GM18951 (cell line): ENCODE results near the gene SNRK.

Experiments used
- POLR2A ChIP-seq: IDR thresholded peaks from 4 replicates; pipeline ENCODE4 v1.6.1; 2011; ENCODE audit warnings: mild to moderate bottlenecking; ENCODE audit not compliant: insufficient read length, insufficient read depth; ENCODE audit errors: extremely low read depth
- in situ Hi-C: fragments of 300-500 bp; cut with MboI; formaldehyde crosslinking; loops from one replicate; pipeline ENCODE4 v1.12.0; 2022; ENCODE audit warnings: low sequenced_read_pairs, mixed read lengths, inconsistent platforms; ENCODE audit not compliant: unreplicated experiment

The SNRK gene

DNA sequence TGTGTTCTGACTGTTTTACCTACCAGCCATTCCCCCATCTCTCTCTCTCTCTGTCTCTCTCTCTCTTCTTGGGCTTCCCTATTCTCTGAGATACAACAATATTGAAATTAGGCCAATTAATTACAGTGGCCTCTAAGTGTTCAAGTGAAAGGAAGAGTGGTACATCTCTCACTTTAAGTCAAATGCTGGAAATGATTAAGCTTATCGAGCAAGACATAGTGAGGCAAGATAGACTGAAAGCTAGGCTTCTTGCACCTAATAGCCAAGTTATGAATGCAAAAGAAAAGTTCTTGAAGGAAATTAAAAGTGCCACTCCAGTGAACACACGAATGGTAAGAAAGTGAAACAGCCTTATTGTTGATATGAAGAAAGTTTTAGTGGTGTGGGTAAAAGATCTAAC lies 21.3 kb downstream of the SNRK start:
- in situ Hi-C loops = no loop called here
- no peak for TF ChIP-seq POLR2A

DNA sequence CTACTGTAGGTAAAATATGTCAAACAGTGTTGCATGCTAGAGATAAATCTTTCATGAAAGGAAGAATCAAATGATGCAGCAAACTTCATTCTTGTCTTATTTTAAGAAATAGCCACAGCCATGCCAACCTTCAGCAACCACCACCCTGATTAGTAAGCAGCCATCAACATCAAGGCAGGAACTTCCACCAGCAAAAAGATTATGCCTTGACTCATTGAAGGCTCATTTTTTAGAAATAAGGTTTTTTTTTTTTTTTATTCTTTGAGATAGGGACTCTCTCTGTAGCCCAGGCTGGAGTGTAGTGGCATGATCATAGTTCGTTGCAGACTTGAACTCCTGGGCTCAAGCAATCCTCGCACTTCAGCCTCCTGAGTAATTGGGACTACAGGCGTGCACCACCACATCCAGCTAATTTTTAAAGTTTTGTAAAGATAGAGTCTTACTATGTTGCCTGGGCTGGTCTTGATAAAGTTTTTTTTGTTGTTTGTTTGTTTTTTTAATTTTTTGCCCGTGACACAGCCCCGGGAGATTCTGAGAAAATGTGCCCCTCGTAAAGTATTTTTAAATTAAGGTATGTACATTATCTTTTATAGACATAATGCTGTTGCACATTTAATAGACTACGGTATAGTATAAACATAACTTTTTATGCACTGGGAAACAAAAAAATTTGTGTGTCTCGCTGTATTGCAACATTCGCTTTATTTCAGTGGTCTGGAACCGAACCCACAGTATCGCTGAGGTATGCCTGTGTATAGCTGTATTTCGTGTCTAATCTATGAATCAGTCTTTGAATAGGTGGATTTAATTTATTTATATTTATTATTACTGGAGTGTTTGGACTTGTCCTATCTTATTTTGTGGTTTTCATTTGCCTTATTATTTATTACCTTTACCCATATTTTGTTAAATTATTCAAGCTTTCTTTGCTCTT lies 23.3 kb downstream of the SNRK start:
- TF ChIP-seq POLR2A = no peak
- in situ Hi-C loops = no loop called here

DNA sequence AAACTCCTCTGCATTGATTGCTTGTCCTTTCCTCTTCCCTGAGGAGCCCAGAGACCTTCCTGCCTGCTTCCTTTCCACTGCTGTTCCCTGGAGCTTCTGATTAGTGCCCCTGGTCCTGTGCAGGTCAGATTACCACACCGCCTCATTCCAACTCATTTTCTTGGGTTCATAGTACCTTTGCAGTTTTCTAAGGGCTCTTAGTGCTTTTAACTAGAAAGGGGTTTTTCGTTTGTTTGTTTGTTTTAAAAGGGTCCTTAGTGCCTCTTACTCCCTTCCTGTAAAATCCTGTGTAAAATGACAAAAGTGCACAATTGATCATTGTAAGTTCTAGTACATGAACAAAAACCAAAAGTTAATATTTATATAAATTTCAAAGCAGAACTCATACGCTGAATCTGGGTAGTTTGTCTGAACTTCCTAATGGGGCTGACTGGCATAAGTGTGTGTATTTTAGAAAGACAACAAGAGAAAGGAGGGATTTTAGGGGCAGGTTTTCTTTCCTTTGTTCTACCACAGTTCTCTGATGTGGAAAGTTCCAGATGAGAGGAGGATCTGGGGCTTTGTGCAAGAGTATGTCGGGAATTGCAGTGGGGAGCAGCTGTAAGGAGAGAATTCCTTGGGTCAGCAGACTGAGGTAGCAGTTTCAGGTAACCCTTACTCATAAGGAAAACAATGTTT lies 30.6 kb downstream of the SNRK start:
- TF ChIP-seq POLR2A = no peak
- in situ Hi-C loops = no loop called here

DNA sequence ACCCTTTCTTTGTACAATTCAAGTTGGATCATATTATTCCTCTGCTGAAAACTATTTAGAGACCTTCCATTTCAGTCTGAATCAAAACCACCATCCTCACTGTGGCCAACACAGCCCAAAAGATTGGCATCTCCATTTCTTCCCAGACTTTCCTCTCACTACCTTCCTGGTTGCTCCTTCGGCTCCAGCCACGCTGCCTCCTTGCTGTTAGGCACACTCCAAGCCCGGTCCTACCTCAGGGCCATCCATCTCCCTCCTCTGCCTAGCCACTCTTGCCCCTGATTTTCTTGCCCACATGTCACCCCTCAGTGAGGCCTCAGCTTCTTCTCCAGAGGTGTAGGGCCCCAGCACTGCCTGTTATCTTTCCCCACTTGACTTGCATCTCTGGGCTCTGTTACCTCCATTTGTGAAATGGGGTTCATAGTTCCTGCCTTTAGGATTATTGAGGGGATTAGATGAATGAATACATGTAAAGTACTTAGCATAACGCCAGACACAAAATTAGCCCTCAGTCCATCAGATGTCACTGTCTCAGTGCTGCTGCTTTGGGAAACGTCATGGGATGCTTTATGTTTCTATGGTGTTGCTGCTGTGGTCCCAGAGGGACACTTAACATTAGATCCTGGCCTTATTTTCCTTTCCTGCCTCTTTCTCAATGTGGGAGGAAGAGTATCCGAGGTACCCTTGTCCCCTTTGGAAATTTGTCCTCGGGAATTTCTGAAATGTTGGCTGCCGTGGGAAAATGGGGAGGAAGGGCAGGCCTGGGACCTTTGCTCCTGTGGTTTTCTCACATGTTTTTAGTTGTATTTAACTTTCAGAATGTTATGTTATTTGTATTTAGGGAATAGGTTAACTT lies 31.3 kb downstream of the SNRK start:
- TF ChIP-seq POLR2A = no peak
- in situ Hi-C loops = no loop called here

DNA sequence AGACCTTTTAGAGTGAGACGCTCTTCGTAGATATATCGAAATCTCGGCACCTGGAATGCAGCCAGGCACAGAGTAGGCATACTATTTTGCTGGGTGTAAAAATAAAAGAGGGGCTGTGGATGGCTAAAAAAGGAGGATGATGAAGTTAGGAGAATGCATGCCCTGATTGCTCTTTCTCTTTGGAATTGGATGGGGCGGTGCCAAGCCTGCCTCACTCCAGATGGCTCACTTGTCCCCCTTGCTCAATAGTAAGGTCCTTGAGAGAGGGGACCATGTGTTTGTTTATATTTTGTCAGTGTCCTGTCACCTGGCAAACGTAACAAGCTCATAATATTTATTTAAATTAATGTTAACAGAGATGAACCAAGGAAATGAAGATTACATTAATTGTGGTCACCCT lies 33.0 kb downstream of the SNRK start:
- in situ Hi-C loops = no loop called here

DNA sequence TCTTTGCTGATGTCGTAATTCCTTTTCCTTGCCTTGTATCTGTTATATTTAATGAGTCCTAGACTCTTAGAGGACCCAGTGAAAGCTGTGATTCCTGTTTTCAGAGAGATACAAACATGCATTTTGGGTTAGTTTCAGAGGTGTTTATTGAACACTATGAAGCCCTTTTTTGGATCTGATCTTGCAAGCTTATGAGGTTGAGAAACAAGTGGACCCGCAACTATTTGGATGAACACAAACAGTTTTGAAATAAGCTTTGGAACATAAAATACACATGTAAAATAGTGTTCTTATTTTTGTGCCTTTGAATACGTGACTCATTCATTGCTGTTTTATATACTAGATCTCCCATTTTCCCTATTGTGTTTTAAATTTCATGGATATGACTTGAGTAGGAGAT lies 33.5 kb downstream of the SNRK start:
- in situ Hi-C loops = no loop called here
- no peak for TF ChIP-seq POLR2A

More for the DNA sequence above, 33.0 kb downstream of the SNRK start:
- no peak for TF ChIP-seq POLR2A

DNA sequence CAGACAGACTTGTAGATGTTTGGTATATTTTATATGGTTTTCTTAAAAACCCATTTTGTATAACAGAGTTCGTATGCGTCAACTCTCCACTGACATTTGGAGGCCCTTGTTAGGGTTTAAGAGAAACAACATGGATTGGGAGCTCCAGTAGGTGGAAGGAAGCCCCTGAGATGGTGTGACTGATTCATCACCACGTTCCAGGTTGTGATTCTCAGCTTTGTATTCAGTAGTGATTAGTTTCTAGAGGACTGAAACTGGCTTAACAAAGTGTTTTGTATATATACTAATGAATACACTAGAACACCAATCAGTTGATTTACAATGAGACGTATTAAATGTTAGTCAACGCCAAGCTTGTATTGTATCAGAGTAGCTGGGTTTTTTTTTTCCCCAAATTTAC lies 33.9 kb downstream of the SNRK start:
- in situ Hi-C loops = no loop called here
- TF ChIP-seq POLR2A = no peak

DNA sequence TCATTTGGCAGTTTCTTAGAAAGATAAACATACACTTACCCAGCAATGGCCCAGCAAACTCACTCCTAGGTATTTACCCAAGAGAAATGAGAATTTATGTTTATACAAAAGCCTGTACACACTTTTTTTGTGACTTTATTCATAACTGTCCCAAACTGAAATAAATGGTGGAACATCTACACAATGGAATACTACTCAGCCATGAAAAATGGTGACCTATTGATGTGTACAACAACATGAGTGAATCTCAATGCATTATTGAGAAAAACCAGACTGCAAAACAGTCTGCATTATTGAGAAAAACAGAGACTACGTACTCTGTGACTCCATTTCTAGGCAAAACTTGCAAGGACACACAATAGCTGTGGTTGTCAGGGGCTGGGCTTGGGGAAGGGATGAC lies 37.2 kb downstream of the SNRK start:
- TF ChIP-seq POLR2A = no peak
- in situ Hi-C loops = no loop called here

DNA sequence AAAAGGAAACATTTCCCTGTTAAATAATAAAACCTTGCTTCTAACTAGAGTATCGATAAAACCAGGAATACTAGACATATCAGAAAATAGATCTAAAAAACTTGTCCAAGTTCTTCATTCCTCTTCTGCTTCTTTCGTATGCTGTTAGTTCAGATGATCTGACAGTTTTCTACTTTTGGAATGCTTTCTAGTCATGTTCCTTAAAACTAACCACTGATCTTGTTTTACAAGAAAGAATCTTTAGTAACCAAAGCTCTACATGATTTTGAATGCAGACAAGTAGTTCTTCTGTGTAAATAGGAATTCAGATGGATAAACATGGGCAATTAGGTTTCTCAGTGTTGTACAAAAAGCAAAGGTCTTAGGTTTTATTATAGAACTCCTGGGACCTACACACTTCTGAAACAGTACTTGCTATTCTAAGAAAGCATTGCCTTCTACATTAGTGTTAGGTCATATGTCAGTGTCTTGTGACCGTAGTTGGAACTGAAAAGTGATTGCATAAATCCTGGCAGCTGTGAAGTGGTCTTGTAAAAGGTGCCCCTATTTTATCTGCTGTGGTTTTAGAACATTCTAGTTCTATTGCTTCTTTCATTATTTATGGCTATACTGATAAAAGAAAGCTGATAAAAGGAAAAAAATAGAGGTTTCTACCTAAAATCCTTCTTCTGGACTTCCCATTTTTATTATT lies 40.7 kb downstream of the SNRK start:
- in situ Hi-C loops = no loop called here
- TF ChIP-seq POLR2A = no peak

DNA sequence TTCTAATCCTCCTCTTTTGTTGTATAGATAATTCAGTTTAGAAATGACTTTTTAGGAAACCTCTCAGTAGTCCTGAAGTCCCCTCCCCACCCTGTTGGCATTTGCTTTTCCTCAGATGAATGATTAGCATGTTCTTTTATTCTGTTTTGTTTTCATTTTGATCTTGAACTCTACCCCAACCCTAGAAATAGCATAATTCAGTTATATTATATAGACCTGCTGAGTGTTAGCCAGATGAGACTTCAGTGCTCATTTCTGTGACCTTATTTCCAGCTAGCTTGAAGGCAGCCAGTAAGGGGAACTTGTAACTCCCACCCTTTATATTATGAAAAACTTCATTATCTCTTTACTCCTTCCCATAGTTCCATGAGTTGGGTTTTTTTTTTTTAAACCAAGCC lies 41.2 kb downstream of the SNRK start:
- in situ Hi-C loops = no loop called here
- no peak for TF ChIP-seq POLR2A

DNA sequence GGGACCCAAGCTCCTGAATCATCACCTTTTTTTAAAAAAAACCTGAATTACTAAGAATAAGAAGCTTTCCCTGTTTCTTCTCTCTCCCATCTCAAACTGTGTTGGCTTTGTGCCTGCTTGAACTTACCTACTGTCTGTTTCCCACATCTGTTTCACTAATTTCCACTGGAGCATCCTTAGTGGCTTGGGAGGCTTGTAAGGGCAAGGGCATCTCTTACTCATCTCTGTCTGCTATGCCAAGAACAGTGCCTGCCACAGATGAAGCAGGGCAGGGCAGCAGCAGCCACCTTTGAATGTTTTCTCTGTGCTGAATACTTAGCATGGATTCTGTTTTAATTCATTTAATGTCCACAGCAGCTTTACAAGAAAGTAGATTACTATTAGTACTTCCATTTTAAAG lies 42.3 kb downstream of the SNRK start:
- TF ChIP-seq POLR2A = no peak
- in situ Hi-C loops = no loop called here

DNA sequence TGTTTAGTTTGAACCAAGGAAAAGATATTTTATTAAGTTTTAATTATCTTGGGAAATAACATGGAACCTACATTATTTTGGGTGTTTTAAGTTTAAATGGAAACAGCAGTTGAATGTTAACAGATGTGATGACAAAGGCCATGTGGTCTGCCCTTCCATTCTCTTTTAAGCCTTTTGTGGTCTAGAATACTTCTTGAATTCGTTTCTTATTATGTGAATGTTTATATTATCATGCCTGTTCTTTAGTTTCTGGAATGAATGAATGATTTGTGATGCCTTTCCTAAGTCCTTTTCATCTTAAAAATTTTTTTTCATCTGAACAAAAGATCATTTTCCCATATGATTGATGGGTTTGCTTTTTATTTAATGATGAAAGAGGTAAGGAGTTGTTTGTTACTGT lies 44.6 kb downstream of the SNRK start:
- in situ Hi-C loops = no loop called here
- TF ChIP-seq POLR2A = no peak

DNA sequence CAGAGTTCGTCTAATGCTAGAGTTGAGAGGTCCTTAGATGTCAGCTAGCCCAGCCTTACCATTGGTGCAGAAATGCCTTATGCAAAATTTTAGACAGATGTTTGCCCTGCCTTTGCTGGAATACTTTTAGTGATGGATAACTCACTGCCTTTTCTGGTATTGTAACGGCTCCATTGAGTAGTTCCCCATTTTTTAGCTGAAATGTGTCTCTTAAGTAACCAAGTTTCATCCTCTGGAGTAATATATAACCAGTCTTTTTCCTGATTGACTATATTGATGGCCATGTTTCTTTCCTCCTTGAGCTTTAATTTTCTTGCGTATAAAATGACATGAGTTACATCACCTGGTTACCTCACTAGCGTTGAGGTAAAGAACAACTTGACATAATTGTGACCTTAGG lies 45.0 kb downstream of the SNRK start:
- in situ Hi-C loops = no loop called here
- TF ChIP-seq POLR2A = no peak
